ENCODE data around the gene ADM5. TPM values are rescaled to one million over a fixed set of nuclear protein-coding genes. Genes with fewer than 3 reads are reported as not detected.
A peak's percentile ranks its signal among the peaks of the same experiment; 100 is the strongest.

The ADM5 gene
- total and polyA plus RNA-seq, 10 of the 15 experiments (the other 5 are each of a cell fraction or from before 2014, with no cell fraction given) = 0.05 to 6.0 (median 1.2) TPM; not detected in 1

DNA sequence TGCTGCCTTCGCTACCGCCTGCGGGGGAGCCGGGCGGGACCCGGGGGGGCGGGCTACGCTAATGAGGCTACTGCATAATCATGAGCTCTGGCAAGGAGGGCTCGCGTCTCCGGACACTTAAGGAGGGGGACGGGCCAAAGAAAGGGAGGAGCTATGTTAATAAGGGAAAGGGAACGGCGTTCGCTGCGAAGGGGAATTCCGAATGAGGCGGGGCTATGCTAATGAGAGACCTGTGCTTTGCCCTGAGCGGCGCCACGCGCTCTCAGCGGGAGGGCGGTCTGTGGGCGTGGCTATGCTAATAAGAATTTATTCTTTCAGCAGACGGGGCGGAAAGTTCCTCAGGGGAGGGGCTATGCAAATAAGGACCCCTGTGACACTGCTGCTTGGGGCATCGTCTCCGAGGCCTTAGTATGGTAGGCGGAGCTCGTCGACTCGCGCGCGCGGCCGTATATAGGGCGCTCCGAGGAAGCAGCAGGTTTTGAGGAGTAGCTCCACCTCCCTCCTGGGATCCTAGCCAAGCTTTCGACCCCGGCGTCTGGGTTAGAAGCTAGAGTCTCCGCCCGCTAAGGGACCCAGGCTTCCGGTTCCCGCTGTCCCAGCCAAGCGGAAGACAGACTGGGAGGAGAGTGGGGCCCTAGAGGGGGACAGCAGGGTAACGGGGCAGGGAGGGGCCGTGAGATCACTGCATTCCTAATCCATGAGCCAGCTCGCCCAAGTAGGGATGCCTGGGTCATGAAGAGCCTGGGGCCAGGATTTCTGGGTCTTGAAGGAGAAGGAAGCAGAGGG, 49.1 kb upstream of the ADM5 start, which contains the start of gene RRAS (continued):
- no peak for TF ChIP-seq REST (IDR thresholded peaks at IDR 0.05; ENCODE audit: low read depth, low read length)
- no peak for TF ChIP-seq E2F8 (IDR thresholded peaks at IDR 0.05; ENCODE audit: low read depth, partially characterized antibody)
- TF ChIP-seq, protein P1, sequence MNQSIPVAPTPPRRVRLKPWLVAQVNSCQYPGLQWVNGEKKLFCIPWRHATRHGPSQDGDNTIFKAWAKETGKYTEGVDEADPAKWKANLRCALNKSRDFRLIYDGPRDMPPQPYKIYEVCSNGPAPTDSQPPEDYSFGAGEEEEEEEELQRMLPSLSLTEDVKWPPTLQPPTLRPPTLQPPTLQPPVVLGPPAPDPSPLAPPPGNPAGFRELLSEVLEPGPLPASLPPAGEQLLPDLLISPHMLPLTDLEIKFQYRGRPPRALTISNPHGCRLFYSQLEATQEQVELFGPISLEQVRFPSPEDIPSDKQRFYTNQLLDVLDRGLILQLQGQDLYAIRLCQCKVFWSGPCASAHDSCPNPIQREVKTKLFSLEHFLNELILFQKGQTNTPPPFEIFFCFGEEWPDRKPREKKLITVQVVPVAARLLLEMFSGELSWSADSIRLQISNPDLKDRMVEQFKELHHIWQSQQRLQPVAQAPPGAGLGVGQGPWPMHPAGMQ (IDR thresholded peaks at IDR 0.05; ENCODE audit: borderline replicate concordance) = no peak
- TF ChIP-seq RELB (IDR thresholded peaks at IDR 0.05; ENCODE audit: low read depth) = peak; percentile 83; the same call in 1 of the 2 replicates
- no peak for TF ChIP-seq MYC (IDR thresholded peaks at IDR 0.05; ENCODE audit: insufficient read depth, insufficient read length, insufficient replicate concordance, low read length, severe bottlenecking)
- TF ChIP-seq MLLT1 (IDR thresholded peaks at IDR 0.05) = no peak; the same call in 1 of the 2 replicates
- TF ChIP-seq NFYB (IDR thresholded peaks at IDR 0.05; ENCODE audit: insufficient read depth, low read depth, low read length) = peak; percentile 60; the same call in 1 of the 2 replicates
- TF ChIP-seq CREM (IDR thresholded peaks at IDR 0.05; ENCODE audit: low read depth) = no peak; the same call in 1 of the 2 replicates
- TF ChIP-seq SREBF2 (IDR thresholded peaks at IDR 0.05; ENCODE audit: low read length) = no peak
- TF ChIP-seq TCF7 (IDR thresholded peaks at IDR 0.05; ENCODE audit: borderline replicate concordance) = no peak
- peak; percentile 75 for TF ChIP-seq RELA (IDR thresholded peaks at IDR 0.05; ENCODE audit: borderline replicate concordance, partially characterized antibody)
- TF ChIP-seq CEBPZ (IDR thresholded peaks at IDR 0.05; ENCODE audit: low read depth, low read length) = no peak
